Pancreas (tissue), 10 donors: ENCODE data around the gene ALDH1L1. TPM values are rescaled to one million over a fixed set of nuclear protein-coding genes. Genes with fewer than 3 reads are reported as not detected.

Source experiments
- ATAC-seq, 4 donors: fragments of 200-7000 bp; cut with Tn5 transposase; one replicate each; pipeline versions ENCODE4 v1.8.0 to v1.9.1; 2020; ENCODE audit warnings: mild to moderate bottlenecking in 4 of 4, moderate library complexity in 4 of 4
- DNase-seq, 6 donors: peaks; one replicate each; pipeline ENCODE4 v3.0.0-alpha.2; 2020
- FAIRE-seq: peaks from 2 replicates; lab custom pipeline; 2012; peaks lifted over from hg19 to GRCh38; lab: Jason Lieb, UNC
- H3K27ac ChIP-seq, 4 donors: fragments of 200-600 bp; sonication (generic); 1 replicate in 3 of 4; 2 replicates in 1 of 4; pipeline versions ENCODE4 v1.5.0 to v1.8.0; 2020
- H3K27me3 ChIP-seq, 4 donors: fragments of 200-600 bp; one replicate each; pipeline ENCODE4 v1.8.0; 2021
- H3K36me3 ChIP-seq, 3 donors: fragments of 200-600 bp; sonication (generic) in 1 of 3; one replicate each; pipeline versions ENCODE4 v1.5.0 to v1.8.0; 2020 to 2021
- H3K4me1 ChIP-seq, 3 donors: fragments of 200-600 bp; one replicate each; pipeline ENCODE4 v1.8.0; 2021
- H3K4me3 ChIP-seq, 4 donors: fragments of 200-600 bp; sonication (generic) in 2 of 4; one replicate each; pipeline versions ENCODE4 v1.5.0 to v1.8.0; 2020 to 2021
- H3K9me3 ChIP-seq, 4 donors: fragments of 200-600 bp; one replicate each; pipeline ENCODE4 v1.8.0; 2021
- WGBS, 2 donors: extraction: QIAGEN DNeasy Blood & Tissue Kit; methylation state at CpG; one replicate each; pipeline ENCODE4 v1.1.7; 2013; 5-methylcytosine and 5-hydroxymethylcytosine counted together
- intact Hi-C, 3 donors: fragments of 100-400 bp; cut with DNase I; formaldehyde crosslinking; loops; one replicate each; pipeline versions ENCODE4 v1.11.1 to v1.14.2; 2022
- polyA plus RNA-seq, 2 donors: library from polyadenylated mRNA; stranded (reverse); fragments of 200-250 nt; gene quantifications; one replicate each; pipeline ENCODE4 v1.2.3, GENCODE V29; 2013
- total RNA-seq, 6 donors: library from RNA; stranded (reverse); fragmentation: NEBNext Ultra II Directional in 4 of 6; extraction: Animal tissue kit (Norgen Biotek cat#: 25700) in 4 of 6; gene quantifications; one replicate each; pipeline versions ENCODE4 v1.2.1 to v1.2.4, GENCODE V29; 2021 to 2023
- TF ChIP-seq, protein P1 (sequence below), 4 donors: fragments of 200-600 bp; sonication (generic) in 3 of 4; IDR thresholded peaks; one replicate each; pipeline versions ENCODE4 v1.5.0 to v1.8.0; 2021; ENCODE audit warnings: antibody characterized with exemption in 4 of 4
- donor health status: healthy with polysubstance abuse.
- donor health status: DM: no; HTN: no; CAD: no; lungs with moderate emphysema.
- donor health status: DM: no; HTN: no; CAD: no.
- donor health status: control.
- donor health status: control.
- donor health status: Bipolar disorder and iron deficiency.
- donor health status: DM: yes; HTN: yes; CAD: no.
- donor health status: DM: no; HTN: no; CAD: no.
- donor health status: DM: no; HTN: no; CAD: no.
- donor health status: DM: yes; HTN: yes; CAD: no.

ALDH1L1 gene
- total and polyA plus RNA-seq, 8 donors, result 15.4 to 46.3 (median 36.9) TPM

GRCh38 chr3:126111126-126111551, 69.2 kb downstream of the ALDH1L1 start:
- no peaks in the 10 kb centered on the region for H3K27me3 ChIP-seq
- no peak overlapping the region for H3K27ac ChIP-seq
- no peaks in the 10 kb centered on the region for H3K4me1 ChIP-seq
- H3K9me3 ChIP-seq, result no peaks in the 10 kb centered on the region
- TF ChIP-seq, protein P1, sequence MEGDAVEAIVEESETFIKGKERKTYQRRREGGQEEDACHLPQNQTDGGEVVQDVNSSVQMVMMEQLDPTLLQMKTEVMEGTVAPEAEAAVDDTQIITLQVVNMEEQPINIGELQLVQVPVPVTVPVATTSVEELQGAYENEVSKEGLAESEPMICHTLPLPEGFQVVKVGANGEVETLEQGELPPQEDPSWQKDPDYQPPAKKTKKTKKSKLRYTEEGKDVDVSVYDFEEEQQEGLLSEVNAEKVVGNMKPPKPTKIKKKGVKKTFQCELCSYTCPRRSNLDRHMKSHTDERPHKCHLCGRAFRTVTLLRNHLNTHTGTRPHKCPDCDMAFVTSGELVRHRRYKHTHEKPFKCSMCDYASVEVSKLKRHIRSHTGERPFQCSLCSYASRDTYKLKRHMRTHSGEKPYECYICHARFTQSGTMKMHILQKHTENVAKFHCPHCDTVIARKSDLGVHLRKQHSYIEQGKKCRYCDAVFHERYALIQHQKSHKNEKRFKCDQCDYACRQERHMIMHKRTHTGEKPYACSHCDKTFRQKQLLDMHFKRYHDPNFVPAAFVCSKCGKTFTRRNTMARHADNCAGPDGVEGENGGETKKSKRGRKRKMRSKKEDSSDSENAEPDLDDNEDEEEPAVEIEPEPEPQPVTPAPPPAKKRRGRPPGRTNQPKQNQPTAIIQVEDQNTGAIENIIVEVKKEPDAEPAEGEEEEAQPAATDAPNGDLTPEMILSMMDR (IDR thresholded peaks at IDR 0.05), result no peak
- intact Hi-C loops, result no loop called here
- FAIRE-seq, result no peak
- DNase-seq, result peak in 1 of 6 donors; percentile 5
- ATAC-seq, result no peak
- peaks cover 0 to 8% (median 0%) of the 10 kb centered on the region in 3 donors for H3K36me3 ChIP-seq
- WGBS, 2 donors, result 90 to 91% methylated on average over 10 of the region's 10 CpGs
- H3K4me3 ChIP-seq, result no peak overlapping the region

DNA sequence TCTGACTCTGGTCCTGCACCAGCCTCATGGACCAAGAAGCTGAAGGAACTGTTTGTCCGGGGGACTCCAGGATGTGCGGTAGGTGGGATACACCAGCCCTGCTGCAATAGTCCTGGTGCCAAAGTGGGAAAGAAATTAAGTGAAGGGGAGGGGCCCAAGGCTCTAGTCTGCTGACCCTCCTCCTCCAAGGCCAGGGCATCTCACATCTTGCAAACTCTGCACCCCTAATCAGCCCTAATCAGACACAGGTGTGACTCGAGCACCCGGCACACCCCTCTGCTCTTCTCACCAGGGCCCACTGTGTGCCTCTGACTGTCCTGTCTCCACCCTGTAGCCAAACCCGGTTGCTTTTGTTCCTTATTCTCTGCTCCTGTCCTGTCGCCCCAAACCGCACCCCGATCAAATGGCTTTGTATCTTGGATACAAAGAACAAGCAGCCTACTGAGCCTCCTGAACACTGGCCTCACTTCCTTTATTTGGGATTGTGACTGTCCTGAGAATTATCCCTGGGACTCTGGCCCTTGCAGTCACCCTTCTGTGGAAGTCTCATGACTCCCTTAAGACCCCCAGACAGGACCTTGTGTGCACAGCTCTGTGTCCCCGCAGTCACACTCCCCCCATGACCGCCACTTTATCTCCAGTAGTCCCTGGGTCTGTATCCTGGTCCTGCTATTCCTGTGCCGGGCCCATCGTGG, 69.8 kb downstream of the ALDH1L1 start:
- TF ChIP-seq, protein P1 (IDR thresholded peaks at IDR 0.05), result no peak
- Histone ChIP-seq H3K27ac (no peak overlapping the region), H3K36me3 (peaks cover 0 to 8% (median 0%) of the 10 kb centered on the region in 3 donors), H3K9me3 (no peaks in the 10 kb centered on the region), H3K27me3 (no peaks in the 10 kb centered on the region), H3K4me1 (no peaks in the 10 kb centered on the region), H3K4me3 (no peak overlapping the region)
- 91 to 93% methylated on average over 12 of the region's 12 CpGs for WGBS, 2 donors
- DNase-seq (peak in 1 of 6 donors; percentile 8), FAIRE-seq (no peak), ATAC-seq (no peak)
- intact Hi-C loops, result no loop called here

GRCh38 chr3:126109880-126110235, 70.5 kb downstream of the ALDH1L1 start:
- ATAC-seq, result no peak
- H3K9me3 ChIP-seq, result no peaks in the 10 kb centered on the region
- 93 to 96% methylated on average over 10 of the region's 10 CpGs for WGBS, 2 donors
- FAIRE-seq, result no peak
- intact Hi-C loops, result no loop called here
- no peak overlapping the region for H3K27ac ChIP-seq
- TF ChIP-seq, protein P1 (IDR thresholded peaks at IDR 0.05), result no peak
- H3K4me3 ChIP-seq, result no peak overlapping the region
- DNase-seq, result peak in 3 of 6 donors; percentile 7 to 59 (median 25)
- peaks cover 0 to 8% (median 0%) of the 10 kb centered on the region in 3 donors for H3K36me3 ChIP-seq
- H3K4me1 ChIP-seq, result no peaks in the 10 kb centered on the region
- H3K27me3 ChIP-seq, result no peaks in the 10 kb centered on the region

GRCh38 chr3:126109146-126109879, 71.1 kb downstream of the ALDH1L1 start:
- ATAC-seq, result no peak

More at GRCh38 chr3:126109146-126109879, 71.1 kb downstream of the ALDH1L1 start:
- intact Hi-C loops, result no loop called here
- DNase-seq, result peak in 1 of 6 donors; percentile 3
- H3K4me3 ChIP-seq, result no peak overlapping the region
- 86 to 87% methylated on average over 13 of the region's 13 CpGs for WGBS, 2 donors
- TF ChIP-seq, protein P1 (IDR thresholded peaks at IDR 0.05), result no peak
- no peak for FAIRE-seq
- H3K27me3 ChIP-seq, result no peaks in the 10 kb centered on the region
- H3K27ac ChIP-seq, result no peak overlapping the region
- no peaks in the 10 kb centered on the region for H3K9me3 ChIP-seq
- H3K36me3 ChIP-seq, result peaks cover 0 to 8% (median 0%) of the 10 kb centered on the region in 3 donors
- no peaks in the 10 kb centered on the region for H3K4me1 ChIP-seq
